OCI-LY7 (cell line): ENCODE measurements around the gene SLC22A7. TPM values are rescaled to one million over a fixed set of nuclear protein-coding genes. Genes with fewer than 3 reads are reported as not detected.

Experiments used
- BruUV-seq: library from RNA; stranded (reverse); fragments of 400-500 nt; replicated peaks from 2 replicates; lab custom pipeline; 2021; lab: Mats Ljungman, UMichigan
- CTCF ChIA-PET: fragments of 300-600 bp; sonication (Branson Sonifier 250); formaldehyde crosslinking; loops from one replicate; lab custom pipeline; 2022; ENCODE audit warnings: antibody characterized with exemption; ENCODE audit not compliant: unreplicated experiment; lab: Charles Lee
- POLR2A ChIA-PET: fragments of 300-600 bp; sonication (Branson Sonifier 250); formaldehyde crosslinking; loops from one replicate; lab custom pipeline; 2022; ENCODE audit warnings: antibody characterized with exemption; lab: Charles Lee
- DNase-seq: peaks from one replicate; pipeline ENCODE4 v3.0.0-alpha.2; 2015; ENCODE audit warnings: low spot score
- H2AFZ ChIP-seq: fragments of 200-600 bp; sonication (generic), shearing (Covaris generic); 2 replicates; pipeline ENCODE4 v1.6.1; 2014; ENCODE audit warnings: mild to moderate bottlenecking, antibody characterized with exemption, low read length, moderate library complexity
- H3K27ac ChIP-seq: fragments of 200-600 bp; sonication (generic); 2 replicates; pipeline ENCODE4 v1.5.1; 2014; ENCODE audit warnings: mixed run types, low read depth, mild to moderate bottlenecking, moderate library complexity, low read length, inconsistent platforms; ENCODE audit not compliant: poor library complexity, severe bottlenecking
- H3K36me3 ChIP-seq: fragments of 200-600 bp; sonication (generic); 2 replicates; pipeline ENCODE4 v1.6.1; 2014; ENCODE audit warnings: mild to moderate bottlenecking, antibody characterized with exemption, low read length, moderate library complexity, mixed read lengths; ENCODE audit not compliant: insufficient read depth
- H3K4me1 ChIP-seq: fragments of 200-600 bp; sonication (generic); 2 replicates; pipeline ENCODE4 v1.5.1; 2014; ENCODE audit warnings: mild to moderate bottlenecking, low read length; ENCODE audit not compliant: insufficient read depth, poor library complexity, severe bottlenecking
- H3K4me2 ChIP-seq: fragments of 200-600 bp; sonication (generic); 2 replicates; pipeline ENCODE4 v1.6.1; 2014; ENCODE audit warnings: mild to moderate bottlenecking, low read length
- H3K4me3 ChIP-seq: fragments of 200-600 bp; sonication (generic); 2 replicates; pipeline ENCODE4 v1.5.1; 2014; ENCODE audit warnings: mild to moderate bottlenecking, low read depth, low read length; ENCODE audit not compliant: poor library complexity, severe bottlenecking
- H3K79me2 ChIP-seq: fragments of 200-600 bp; sonication (generic); 2 replicates; pipeline ENCODE4 v1.6.1; 2016; ENCODE audit warnings: low read depth, mild to moderate bottlenecking, low read length, moderate library complexity, mixed read lengths; ENCODE audit not compliant: insufficient read depth
- H3K9me2 ChIP-seq: fragments of 200-600 bp; sonication (generic); 2 replicates; pipeline ENCODE4 v1.6.1; 2016; ENCODE audit warnings: mild to moderate bottlenecking, low read length, mixed read lengths; ENCODE audit not compliant: insufficient read depth
- H3K9me3 ChIP-seq: fragments of 200-600 bp; sonication (generic); 2 replicates; pipeline ENCODE4 v1.6.1; 2014; ENCODE audit warnings: mild to moderate bottlenecking, mixed run types, low read length, mixed read lengths
- H4K20me1 ChIP-seq: fragments of 200-600 bp; sonication (generic); 2 replicates; pipeline ENCODE4 v1.6.1; 2014; ENCODE audit warnings: mild to moderate bottlenecking, antibody characterized with exemption, low read length, moderate library complexity, mixed read lengths; ENCODE audit not compliant: insufficient read depth
- EZH2phosphoT487 ChIP-seq: fragments of 200-600 bp; sonication (generic); IDR thresholded peaks from 2 replicates; pipeline ENCODE4 v1.6.1; 2018; ENCODE audit warnings: low read depth, borderline replicate concordance, mild to moderate bottlenecking, mixed run types, antibody characterized with exemption, low read length, moderate library complexity, mixed read lengths
- intact Hi-C: fragments of 100-400 bp; cut with micrococcal nuclease; formaldehyde crosslinking; loops from one replicate; pipeline ENCODE4 v1.10.0; 2022; ENCODE audit not compliant: unreplicated experiment
- total RNA-seq, 2 experiments: library from RNA; depleted of rRNA in 1 of 2; stranded (reverse); fragments of >200 nt in 1 of 2; shearing (Covaris generic) in 1 of 2; gene quantifications; 2 replicates each; pipeline ENCODE4 v1.2.3, GENCODE V29; 2014 to 2022
- TF ChIP-seq, protein P1 (sequence below): fragments of 200-600 bp; sonication (generic); conservative IDR thresholded peaks from 2 replicates; pipeline ENCODE4 v1.5.1; 2014; ENCODE audit warnings: mild to moderate bottlenecking, antibody characterized with exemption, low read length, moderate library complexity, mixed read lengths

The SLC22A7 gene
- total RNA-seq, 2 experiments from 2014 or later = not detected

DNA sequence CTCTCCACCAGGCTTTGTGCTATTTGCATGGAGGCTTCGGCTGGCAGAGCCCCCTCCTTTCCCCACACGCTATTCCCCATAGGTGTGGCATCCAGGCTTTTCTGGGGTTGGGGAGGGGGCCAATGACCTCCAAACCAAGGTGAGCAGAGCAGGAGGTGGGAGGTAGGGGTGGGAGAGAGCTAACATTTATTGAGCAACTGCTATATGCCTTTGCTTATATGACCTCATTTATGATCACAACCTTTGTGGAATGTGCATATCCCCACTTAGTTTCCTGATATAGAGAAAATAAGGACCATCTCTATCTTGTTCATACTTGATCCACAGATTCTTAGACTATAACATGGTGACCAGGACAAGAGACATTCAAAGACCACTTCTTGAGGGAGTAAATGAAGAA lies 17.8 kb upstream of the SLC22A7 start:
- Histone ChIP-seq H3K9me2 (no peaks in the 10 kb centered on the region), H3K9me3 (no peaks in the 10 kb centered on the region), H4K20me1 (no peaks in the 10 kb centered on the region), H3K27ac (no peak overlapping the region), H3K4me3 (no peak overlapping the region), H3K79me2 (no peaks in the 10 kb centered on the region), H3K36me3 (no peaks in the 10 kb centered on the region), H3K4me1 (no peaks in the 10 kb centered on the region), H3K4me2 (no peak overlapping the region), H2AFZ (no peak overlapping the region)
- no TSS peak for BruUV-seq
- TF ChIP-seq EZH2phosphoT487 = no peak
- TF ChIP-seq, protein P1, sequence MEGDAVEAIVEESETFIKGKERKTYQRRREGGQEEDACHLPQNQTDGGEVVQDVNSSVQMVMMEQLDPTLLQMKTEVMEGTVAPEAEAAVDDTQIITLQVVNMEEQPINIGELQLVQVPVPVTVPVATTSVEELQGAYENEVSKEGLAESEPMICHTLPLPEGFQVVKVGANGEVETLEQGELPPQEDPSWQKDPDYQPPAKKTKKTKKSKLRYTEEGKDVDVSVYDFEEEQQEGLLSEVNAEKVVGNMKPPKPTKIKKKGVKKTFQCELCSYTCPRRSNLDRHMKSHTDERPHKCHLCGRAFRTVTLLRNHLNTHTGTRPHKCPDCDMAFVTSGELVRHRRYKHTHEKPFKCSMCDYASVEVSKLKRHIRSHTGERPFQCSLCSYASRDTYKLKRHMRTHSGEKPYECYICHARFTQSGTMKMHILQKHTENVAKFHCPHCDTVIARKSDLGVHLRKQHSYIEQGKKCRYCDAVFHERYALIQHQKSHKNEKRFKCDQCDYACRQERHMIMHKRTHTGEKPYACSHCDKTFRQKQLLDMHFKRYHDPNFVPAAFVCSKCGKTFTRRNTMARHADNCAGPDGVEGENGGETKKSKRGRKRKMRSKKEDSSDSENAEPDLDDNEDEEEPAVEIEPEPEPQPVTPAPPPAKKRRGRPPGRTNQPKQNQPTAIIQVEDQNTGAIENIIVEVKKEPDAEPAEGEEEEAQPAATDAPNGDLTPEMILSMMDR = no peak
- POLR2A ChIA-PET = no interaction called here
- no peak for DNase-seq
- intact Hi-C loops = no loop called here
- CTCF ChIA-PET = no interaction called here

DNA sequence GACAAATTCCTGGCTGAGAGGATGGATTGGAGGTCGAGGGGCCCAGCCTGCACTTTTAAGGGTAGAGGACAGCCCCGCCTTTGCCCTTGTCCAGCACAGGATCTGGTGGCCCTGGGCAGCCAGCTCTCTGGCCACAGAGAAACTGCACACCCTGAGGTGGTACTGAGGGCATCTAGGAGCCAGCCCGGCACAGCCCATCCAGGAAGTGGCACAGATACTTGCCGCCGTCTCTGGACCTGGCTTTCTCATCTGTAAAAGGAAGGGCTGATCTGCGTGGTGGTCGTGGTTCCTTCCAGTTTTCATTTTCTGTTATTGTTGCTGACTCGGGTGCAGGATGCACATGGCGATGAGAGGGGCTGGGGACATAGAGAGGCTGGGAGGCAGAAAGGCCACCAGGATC lies 16.0 kb upstream of the SLC22A7 start:
- no peaks in the 10 kb centered on the region for H4K20me1 ChIP-seq
- no peaks in the 10 kb centered on the region for H3K4me1 ChIP-seq
- no peak for DNase-seq
- H3K4me2 ChIP-seq = no peak overlapping the region
- no peaks in the 10 kb centered on the region for H3K9me3 ChIP-seq
- no peak overlapping the region for H2AFZ ChIP-seq
- no peaks in the 10 kb centered on the region for H3K36me3 ChIP-seq
- no peaks in the 10 kb centered on the region for H3K79me2 ChIP-seq
- BruUV-seq = no TSS peak
- H3K27ac ChIP-seq = no peak overlapping the region
- ChIA-PET POLR2A (no interaction called here), CTCF (no interaction called here)
- intact Hi-C loops = no loop called here
- no peak overlapping the region for H3K4me3 ChIP-seq
- no peak for TF ChIP-seq EZH2phosphoT487
- TF ChIP-seq, protein P1 = no peak
- H3K9me2 ChIP-seq = no peaks in the 10 kb centered on the region

DNA sequence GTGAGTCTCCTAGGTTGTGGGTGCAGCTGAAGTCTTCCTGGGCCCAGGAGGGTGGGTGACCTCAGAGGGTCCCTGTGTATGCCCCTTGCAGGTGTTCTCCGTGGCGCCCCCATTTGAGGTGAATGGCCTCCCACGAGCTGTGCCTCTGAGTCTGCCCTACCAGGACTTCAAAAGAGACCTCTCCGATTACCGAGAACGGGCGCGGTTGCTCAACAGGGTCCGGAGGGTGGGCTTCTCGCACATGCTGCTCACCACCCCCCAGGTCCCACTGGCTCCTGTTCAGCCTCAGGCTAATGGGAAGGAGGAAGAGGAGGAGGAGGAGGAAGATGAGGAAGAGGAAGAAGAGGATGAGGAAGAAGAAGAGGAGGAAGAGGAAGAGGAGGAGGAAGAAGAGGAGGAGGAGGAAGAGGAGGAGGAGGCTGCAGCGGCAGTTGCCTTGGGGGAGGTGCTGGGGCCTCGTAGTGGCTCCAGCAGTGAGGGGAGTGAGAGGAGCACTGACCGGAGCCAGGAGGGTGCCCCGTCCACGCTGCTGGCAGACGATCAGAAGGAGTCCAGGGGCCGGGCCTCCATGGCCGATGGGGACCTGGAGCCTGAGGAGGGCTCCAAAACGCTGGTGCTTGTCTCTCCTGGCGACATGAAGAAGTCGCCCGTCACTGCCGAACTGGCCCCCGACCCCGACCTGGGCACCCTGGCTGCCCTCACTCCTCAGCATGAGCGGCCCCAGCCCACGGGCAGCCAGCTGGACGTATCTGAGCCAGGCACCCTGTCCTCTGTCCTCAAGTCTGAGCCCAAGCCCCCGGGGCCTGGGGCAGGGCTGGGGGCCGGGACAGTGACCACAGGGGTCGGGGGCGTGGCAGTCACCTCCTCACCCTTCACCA lies 15.2 kb upstream of the SLC22A7 start:
- no peaks in the 10 kb centered on the region for H3K9me3 ChIP-seq

More for the DNA sequence above, 15.2 kb upstream of the SLC22A7 start:
- no peaks in the 10 kb centered on the region for H3K4me1 ChIP-seq
- ChIA-PET CTCF (no interaction called here), POLR2A (no interaction called here)
- no peak overlapping the region for H3K4me2 ChIP-seq
- TF ChIP-seq, protein P1 = no peak
- no peak for TF ChIP-seq EZH2phosphoT487
- no peaks in the 10 kb centered on the region for H3K79me2 ChIP-seq
- H3K36me3 ChIP-seq = no peaks in the 10 kb centered on the region
- H3K9me2 ChIP-seq = no peaks in the 10 kb centered on the region
- no peak for DNase-seq
- no TSS peak for BruUV-seq
- H2AFZ ChIP-seq = no peak overlapping the region
- no peaks in the 10 kb centered on the region for H4K20me1 ChIP-seq
- intact Hi-C loops = no loop called here
- H3K4me3 ChIP-seq = no peak overlapping the region
- no peak overlapping the region for H3K27ac ChIP-seq
